HG03159 (cell line): Measurements from ENCODE around the gene CMTM4.
"Not testable (repeated sequence)": the region's sequence is repeated elsewhere in the genome, so short reads cannot be mapped to it uniquely, and the experiment has no call there.

Experiments used
- ATAC-seq: cut with Tn5 transposase; IDR thresholded peaks from one replicate; pipeline ENCODE4 v1.9.1; 2021; ENCODE audit warnings: mild to moderate bottlenecking, moderate library complexity; ENCODE audit not compliant: unreplicated experiment

Gene CMTM4

DNA sequence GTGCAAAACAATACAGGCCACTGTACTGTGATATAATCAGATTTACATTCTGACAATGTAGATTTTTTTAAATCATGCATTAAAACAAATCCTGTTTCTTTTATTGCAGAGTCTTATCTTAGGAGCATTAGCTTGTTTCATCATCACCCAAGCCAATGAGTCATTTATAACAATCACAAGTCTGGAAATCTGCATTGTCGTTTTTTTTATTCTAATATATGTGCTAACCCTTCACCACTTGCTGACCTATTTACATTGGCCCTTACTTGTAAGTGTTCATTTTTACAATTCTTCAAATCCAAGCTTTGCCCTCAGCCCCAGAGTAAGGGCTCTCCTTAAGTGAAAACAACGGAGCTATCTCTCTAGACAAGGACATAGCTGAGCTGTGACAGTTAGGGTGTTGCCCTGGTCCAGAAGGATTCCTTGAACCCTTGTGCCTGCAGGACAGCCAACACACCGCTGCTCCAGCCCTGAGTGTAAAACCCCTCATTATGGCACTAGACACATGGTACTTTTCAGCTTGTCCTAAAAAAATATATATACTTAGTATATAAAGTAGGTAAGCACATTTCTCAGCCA, 126.6 kb downstream of the CMTM4 start:
- no peak for ATAC-seq

DNA sequence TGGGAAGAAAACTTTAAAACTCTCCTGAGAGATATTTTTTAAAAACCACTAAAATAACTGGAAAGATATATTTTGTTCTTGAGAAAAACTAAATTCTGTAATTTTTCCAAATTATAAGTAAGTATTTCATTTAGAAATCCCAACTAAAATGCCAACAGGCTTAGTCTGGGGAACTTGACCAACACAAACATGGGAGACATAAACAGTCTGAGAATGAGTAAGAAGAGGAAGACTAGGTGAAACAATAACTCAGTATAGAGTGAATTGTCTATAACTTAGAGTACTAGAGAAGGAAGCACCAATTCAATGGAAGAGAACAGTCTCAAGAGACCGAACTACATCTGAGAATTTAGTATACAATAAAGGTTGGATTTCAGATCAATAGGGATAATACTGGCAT, 127.4 kb downstream of the CMTM4 start:
- no peak for ATAC-seq

DNA sequence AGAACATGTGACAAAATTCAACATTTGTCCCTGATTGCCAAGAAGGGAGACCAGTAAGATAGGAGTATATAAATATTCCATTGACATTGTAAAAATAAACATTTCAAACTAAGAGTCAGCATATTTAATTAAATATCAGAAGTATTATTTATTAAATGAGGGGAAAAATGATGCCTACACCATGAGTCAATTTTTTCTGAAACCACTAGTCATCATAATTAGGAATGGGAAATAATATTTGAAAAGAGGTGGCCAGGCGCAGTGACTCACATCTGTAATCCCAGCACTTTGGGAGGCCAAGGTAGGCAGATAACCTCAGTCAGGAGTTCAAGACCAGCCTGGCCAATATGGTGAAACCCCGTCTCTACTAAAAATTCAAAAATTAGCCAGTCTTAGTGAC, 128.2 kb downstream of the CMTM4 start:
- ATAC-seq, result no peak

DNA sequence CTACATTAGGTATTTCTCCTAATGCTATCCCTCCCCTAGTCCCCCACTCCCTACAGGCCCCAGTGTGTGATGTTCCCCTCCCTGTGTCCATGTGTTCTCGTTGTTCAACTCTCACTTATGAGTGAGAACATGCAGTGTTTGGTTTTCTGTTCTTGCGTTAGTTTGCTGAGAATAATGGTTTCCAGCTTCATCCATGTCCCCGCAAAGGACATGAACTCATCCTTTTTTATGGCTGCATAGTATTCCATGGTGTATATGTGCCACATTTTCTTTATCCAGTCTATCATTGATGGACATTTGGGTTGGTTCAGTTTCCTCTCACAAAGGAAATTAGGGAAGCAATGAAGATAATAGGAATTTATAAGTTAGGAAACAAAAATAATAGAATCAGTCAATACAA, 129.3 kb downstream of the CMTM4 start:
- ATAC-seq, result not testable (repeated sequence)

DNA sequence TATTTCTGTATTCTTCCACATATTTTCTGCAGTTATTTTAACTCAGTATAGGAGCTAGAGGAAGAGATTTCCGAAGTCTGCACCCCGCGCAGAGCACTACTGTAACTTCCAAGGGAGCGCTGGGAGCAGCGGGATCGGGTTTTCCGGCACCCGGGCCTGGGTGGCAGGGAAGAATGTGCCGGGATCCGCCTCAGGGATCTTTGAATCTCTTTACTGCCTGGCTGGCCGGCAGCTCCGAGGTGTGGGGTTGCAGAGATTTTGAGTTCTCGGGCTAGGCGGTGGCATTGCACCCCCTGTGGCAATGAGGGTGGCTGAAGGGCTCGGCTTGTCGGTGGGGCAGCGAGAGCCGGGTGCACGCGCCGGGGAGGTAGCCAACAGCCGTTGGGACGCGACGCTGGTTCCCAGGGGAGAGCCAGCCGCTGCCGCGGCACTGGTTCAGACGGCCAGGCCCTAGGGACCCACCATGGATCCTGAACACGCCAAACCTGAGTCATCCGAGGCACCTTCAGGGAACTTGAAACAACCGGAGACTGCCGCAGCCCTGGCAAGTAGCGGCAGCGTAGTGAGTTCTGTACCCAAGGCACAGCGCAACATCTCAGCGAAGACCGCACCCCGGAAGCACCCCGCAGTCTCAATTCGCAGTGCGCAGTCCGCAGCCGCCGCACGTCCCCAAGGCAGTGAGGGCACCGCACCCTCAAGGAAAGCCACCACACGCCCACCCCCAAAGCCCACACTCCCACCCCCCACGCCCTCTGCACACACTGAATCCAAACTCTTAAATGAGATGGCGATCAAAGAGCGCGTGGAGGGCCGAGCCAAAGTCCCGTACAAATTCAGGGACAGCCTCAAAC, 130.3 kb downstream of the CMTM4 start, which contains the start of gene CMTM1:
CMTM1 (plus strand) TSS at position 389 of the 851 bp plus-strand sequence; CDS start at position 464, 75 bp downstream.
- no peak for ATAC-seq
